Suprapubic skin (tissue), 4 donors: ENCODE data around the gene IFT57. TPM values are rescaled to one million over a fixed set of nuclear protein-coding genes. Genes with fewer than 3 reads are reported as not detected.
A peak's percentile ranks its signal among the peaks of the same experiment; 100 is the strongest.

ENCODE experiments used
- DNase-seq, 2 donors: peaks; one replicate each; pipeline ENCODE4 v3.0.0-alpha.2; 2019; ENCODE audit warnings: low spot score in 2 of 2
- H3K27ac ChIP-seq: fragments of 200-600 bp; sonication (generic); one replicate; pipeline ENCODE4 v1.5.1; 2019
- H3K27me3 ChIP-seq: fragments of 200-600 bp; sonication (generic); one replicate; pipeline ENCODE4 v1.5.1; 2019
- H3K36me3 ChIP-seq: fragments of 200-600 bp; sonication (generic); one replicate; pipeline ENCODE4 v1.5.1; 2019
- H3K4me1 ChIP-seq: fragments of 200-600 bp; sonication (generic); one replicate; pipeline ENCODE4 v1.5.1; 2019
- H3K4me3 ChIP-seq: fragments of 200-600 bp; sonication (generic); one replicate; pipeline ENCODE4 v1.5.1; 2019; ENCODE audit warnings: mild to moderate bottlenecking
- H3K9me3 ChIP-seq: fragments of 200-600 bp; sonication (generic); one replicate; pipeline ENCODE4 v1.5.1; 2019
- EP300 ChIP-seq: sonication (generic); formaldehyde crosslinking; IDR thresholded peaks from one replicate; pipeline ENCODE4 v1.6.1; 2017; ENCODE audit warnings: antibody characterized with exemption
- POLR2A ChIP-seq, 2 donors: fragments of 450-650 bp; IDR thresholded peaks; one replicate each; pipeline ENCODE4 v1.6.1; 2017; ENCODE audit warnings: antibody characterized with exemption in 2 of 2, mild to moderate bottlenecking in 2 of 2, moderate library complexity in 2 of 2
- POLR2AphosphoS5 ChIP-seq, 3 donors: sonication (generic); formaldehyde crosslinking; IDR thresholded peaks; one replicate each; pipeline ENCODE4 v1.6.1; 2017; ENCODE audit warnings: antibody characterized with exemption in 3 of 3
- WGBS: methylation state at CpG from one replicate; pipeline ENCODE4 v1.1.5; 2018; 5-methylcytosine and 5-hydroxymethylcytosine counted together
- total RNA-seq, 4 donors: library from RNA; depleted of rRNA; stranded (reverse); fragments of >200 nt; gene quantifications; one replicate each; pipeline ENCODE4 v1.1.0, GENCODE V29; 2016
- TF ChIP-seq, protein P1 (sequence below), 2 donors: fragments of 200-600 bp in 1 of 2; fragments of 450-650 bp in 1 of 2; sonication (generic) in 1 of 2; IDR thresholded peaks; one replicate each; pipeline ENCODE4 v1.5.1; 2016 to 2019; ENCODE audit warnings: antibody characterized with exemption in 2 of 2, mild to moderate bottlenecking in 1 of 2, moderate library complexity in 1 of 2

The IFT57 gene
- total RNA-seq, 4 donors from 2014 or later = 21.8 to 62.3 (median 36.5) TPM

DNA sequence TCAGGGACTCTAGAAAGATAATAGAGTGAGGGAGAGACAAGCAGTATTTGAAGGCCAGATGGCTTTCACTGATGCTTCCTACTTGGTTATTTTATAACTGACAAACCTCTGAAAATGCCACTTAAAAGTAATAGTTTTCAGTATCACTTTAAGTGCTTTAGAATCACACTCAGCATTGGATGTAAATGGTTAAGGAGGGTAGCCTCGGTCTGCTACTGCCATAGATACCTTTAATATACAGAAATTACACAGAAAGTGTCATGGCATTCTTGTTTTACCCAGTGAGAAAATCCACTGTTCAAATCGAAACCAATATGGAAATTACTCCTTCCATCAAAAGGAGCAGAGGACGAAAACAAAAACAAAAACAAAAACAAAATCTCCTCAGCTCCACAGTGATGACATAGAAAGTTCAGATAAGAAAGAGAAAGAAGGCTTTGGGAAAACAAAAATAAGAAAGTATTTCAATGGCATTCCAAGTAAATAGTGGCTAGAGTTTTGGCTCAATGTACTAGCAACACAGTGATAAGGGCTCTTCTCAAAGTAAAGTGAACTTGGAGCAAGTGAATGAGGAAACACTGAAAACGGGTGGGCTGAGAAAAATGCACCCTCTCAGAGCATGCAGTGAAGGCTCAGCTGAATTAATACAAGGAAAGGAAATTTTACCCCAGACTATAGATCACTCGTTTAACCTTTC is 88.2 kb downstream of the IFT57 start:
- TF ChIP-seq EP300 (no peak), POLR2AphosphoS5 (IDR thresholded peaks at IDR 0.05) (no peak), POLR2A (IDR thresholded peaks at IDR 0.05) (no peak)
- TF ChIP-seq, protein P1, sequence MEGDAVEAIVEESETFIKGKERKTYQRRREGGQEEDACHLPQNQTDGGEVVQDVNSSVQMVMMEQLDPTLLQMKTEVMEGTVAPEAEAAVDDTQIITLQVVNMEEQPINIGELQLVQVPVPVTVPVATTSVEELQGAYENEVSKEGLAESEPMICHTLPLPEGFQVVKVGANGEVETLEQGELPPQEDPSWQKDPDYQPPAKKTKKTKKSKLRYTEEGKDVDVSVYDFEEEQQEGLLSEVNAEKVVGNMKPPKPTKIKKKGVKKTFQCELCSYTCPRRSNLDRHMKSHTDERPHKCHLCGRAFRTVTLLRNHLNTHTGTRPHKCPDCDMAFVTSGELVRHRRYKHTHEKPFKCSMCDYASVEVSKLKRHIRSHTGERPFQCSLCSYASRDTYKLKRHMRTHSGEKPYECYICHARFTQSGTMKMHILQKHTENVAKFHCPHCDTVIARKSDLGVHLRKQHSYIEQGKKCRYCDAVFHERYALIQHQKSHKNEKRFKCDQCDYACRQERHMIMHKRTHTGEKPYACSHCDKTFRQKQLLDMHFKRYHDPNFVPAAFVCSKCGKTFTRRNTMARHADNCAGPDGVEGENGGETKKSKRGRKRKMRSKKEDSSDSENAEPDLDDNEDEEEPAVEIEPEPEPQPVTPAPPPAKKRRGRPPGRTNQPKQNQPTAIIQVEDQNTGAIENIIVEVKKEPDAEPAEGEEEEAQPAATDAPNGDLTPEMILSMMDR (IDR thresholded peaks at IDR 0.05) = no peak
- Histone ChIP-seq H3K9me3 (no peaks in the 10 kb centered on the region), H3K4me1 (peaks cover 24% of the 10 kb centered on the region), H3K27me3 (no peaks in the 10 kb centered on the region), H3K36me3 (no peaks in the 10 kb centered on the region), H3K4me3 (no peak overlapping the region), H3K27ac (no peak overlapping the region)
- 82% methylated on average over 5 of the region's 5 CpGs for WGBS
- DNase-seq = no peak

DNA sequence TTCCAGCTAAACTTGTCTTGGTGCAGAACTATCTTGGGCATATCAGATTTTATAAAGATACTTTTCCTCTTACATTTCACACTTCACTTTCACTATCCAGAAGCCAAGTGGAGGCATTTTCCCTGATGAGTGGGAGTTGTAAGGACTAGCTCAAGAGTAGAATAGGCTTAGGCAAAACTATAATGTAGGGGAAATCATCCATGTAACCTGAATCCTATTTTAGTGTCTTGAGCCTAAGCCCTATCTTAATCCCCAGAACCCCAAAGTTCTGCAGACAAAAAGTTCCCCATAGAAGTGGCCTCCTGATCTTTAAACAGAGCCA is 89.2 kb downstream of the IFT57 start:
- H3K9me3 ChIP-seq = no peaks in the 10 kb centered on the region
- no peaks in the 10 kb centered on the region for H3K36me3 ChIP-seq
- TF ChIP-seq EP300 (no peak), POLR2A (IDR thresholded peaks at IDR 0.05) (no peak), POLR2AphosphoS5 (IDR thresholded peaks at IDR 0.05) (no peak)
- TF ChIP-seq, protein P1 (IDR thresholded peaks at IDR 0.05) = no peak
- H3K4me3 ChIP-seq = peak overlapping the region; percentile 9
- DNase-seq = no peak
- no peak overlapping the region for H3K27ac ChIP-seq
- no peaks in the 10 kb centered on the region for H3K27me3 ChIP-seq
- H3K4me1 ChIP-seq = peaks cover 24% of the 10 kb centered on the region

GRCh38 chr3:108131475-108132134 is 90.6 kb downstream of the IFT57 start:
- H3K4me1 ChIP-seq = peaks cover 32% of the 10 kb centered on the region
- no peak for DNase-seq
- H3K4me3 ChIP-seq = no peak overlapping the region
- H3K9me3 ChIP-seq = no peaks in the 10 kb centered on the region
- no peaks in the 10 kb centered on the region for H3K36me3 ChIP-seq
- WGBS = 47% methylated on average over 9 of the region's 9 CpGs
- TF ChIP-seq EP300 (no peak), POLR2A (IDR thresholded peaks at IDR 0.05) (no peak), POLR2AphosphoS5 (IDR thresholded peaks at IDR 0.05) (no peak)
- TF ChIP-seq, protein P1 (IDR thresholded peaks at IDR 0.05) = no peak
- H3K27ac ChIP-seq = no peak overlapping the region
- H3K27me3 ChIP-seq = no peaks in the 10 kb centered on the region

- Histone ChIP-seq H3K27ac (no peak overlapping the region), H3K36me3 (no peaks in the 10 kb centered on the region), H3K9me3 (no peaks in the 10 kb centered on the region), H3K4me1 (peaks cover 32% of the 10 kb centered on the region), H3K4me3 (no peak overlapping the region), H3K27me3 (no peaks in the 10 kb centered on the region)
- TF ChIP-seq EP300 = no peak
- TF ChIP-seq POLR2A (IDR thresholded peaks at IDR 0.05) = no peak
- TF ChIP-seq POLR2AphosphoS5 (IDR thresholded peaks at IDR 0.05) = no peak
- TF ChIP-seq, protein P1 (IDR thresholded peaks at IDR 0.05) = no peak
- no peak for DNase-seq
Observed at GRCh38 chr3:108130701-108131474, 91.3 kb downstream of the IFT57 start.

GRCh38 chr3:108130236-108130635 is 92.0 kb downstream of the IFT57 start:
- H3K4me1 ChIP-seq = peaks cover 32% of the 10 kb centered on the region

More at GRCh38 chr3:108130236-108130635, 92.0 kb downstream of the IFT57 start:
- WGBS = 59% methylated on average over 4 of the region's 4 CpGs
- DNase-seq = no peak
- no peaks in the 10 kb centered on the region for H3K9me3 ChIP-seq
- H3K4me3 ChIP-seq = no peak overlapping the region
- H3K27me3 ChIP-seq = no peaks in the 10 kb centered on the region
- TF ChIP-seq POLR2A (IDR thresholded peaks at IDR 0.05) = no peak
- no peak for TF ChIP-seq POLR2AphosphoS5 (IDR thresholded peaks at IDR 0.05)
- H3K36me3 ChIP-seq = no peaks in the 10 kb centered on the region
- H3K27ac ChIP-seq = no peak overlapping the region
